Spleen (tissue), 7 donors: ENCODE results near the gene LIPT2.

Experiments
- CTCF ChIP-seq, 11 experiments: fragments of 200-600 bp in 7 of 11; fragments of 450-650 bp in 4 of 11; sonication (generic) in 4 of 11; IDR thresholded peaks in 8 of 11; conservative IDR thresholded peaks in 3 of 11; 1 replicate in 7 of 11; 2 replicates in 4 of 11; pipeline versions ENCODE4 v1.4.0 to v1.8.0; 2016 to 2021; ENCODE audit warnings: antibody characterized with exemption in 11 of 11, inconsistent platforms in 4 of 11, mild to moderate bottlenecking in 1 of 11
- POLR2A ChIP-seq, 3 donors: fragments of 450-650 bp; IDR thresholded peaks; one replicate each; pipeline ENCODE4 v1.5.1; 2017; ENCODE audit warnings: antibody characterized with exemption in 3 of 3, mild to moderate bottlenecking in 1 of 3
- POLR2AphosphoS5 ChIP-seq, 3 donors: sonication (generic); formaldehyde crosslinking; IDR thresholded peaks; one replicate each; pipeline ENCODE4 v1.5.1; 2017; ENCODE audit warnings: antibody characterized with exemption in 3 of 3
- donor health status: DM: no; HTN: no; CAD: no; lungs with moderate emphysema.
- donor health status: DM: no; HTN: no; CAD: no.
- donor health status: DM: no; HTN: no; CAD: no.

DNA sequence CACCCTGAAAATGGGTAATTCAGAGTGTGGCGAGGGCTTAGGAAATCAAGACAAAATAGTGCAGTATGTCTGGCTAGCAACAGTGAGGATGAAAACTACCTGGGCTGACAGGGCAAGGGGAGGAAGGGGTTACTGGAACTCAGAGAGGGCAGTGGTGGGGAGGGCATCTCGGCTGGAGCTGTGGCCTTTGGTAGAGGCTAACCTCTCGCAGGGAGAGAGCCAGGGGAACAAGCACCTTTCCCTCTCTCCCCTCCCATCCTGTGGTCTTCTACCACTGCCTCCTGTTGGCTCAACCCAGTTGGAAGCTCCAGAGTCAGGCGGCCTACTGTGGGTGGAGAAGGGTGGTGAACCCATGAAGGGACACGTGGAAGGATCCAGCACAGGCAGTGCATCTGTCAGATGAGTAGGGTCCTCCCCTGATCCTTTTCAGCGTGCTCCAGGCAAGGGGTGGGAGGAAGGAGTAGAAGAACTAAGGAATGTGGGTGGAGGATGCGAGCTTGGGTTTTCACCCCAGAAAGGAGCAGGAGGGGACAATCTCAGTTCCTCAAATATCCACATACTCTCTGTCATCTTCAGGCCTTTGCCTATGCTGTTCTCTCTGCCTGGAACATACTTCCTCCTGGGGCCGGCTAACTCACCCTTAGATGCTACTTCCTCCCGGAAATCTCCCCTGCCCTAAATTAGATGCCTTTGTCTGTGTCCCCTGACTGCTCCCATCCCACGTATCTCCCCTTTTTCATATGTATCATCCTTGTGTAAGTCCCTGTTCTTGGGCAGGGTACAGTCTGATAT lies 19.9 kb downstream of the LIPT2 start:
- TF ChIP-seq CTCF (IDR thresholded peaks at IDR 0.05 in 8 of 11, conservative IDR thresholded peaks at IDR 0.05 in 3 of 11) (no peak), POLR2AphosphoS5 (IDR thresholded peaks at IDR 0.05) (no peak), POLR2A (IDR thresholded peaks at IDR 0.05) (no peak)
